ENCODE data around the gene GNAL. TPM values are rescaled to one million over a fixed set of nuclear protein-coding genes. Genes with fewer than 3 reads are reported as not detected.
A peak's percentile ranks its signal among the peaks of the same experiment; 100 is the strongest.

The GNAL gene
- total RNA-seq, 1 experiment from 2014 or later: 28.4 TPM

- Histone ChIP-seq H3K4me3 (ENCODE audit: low read depth, low read length) (no peak overlapping the region), H3K36me3 (ENCODE audit: control insufficient read depth, insufficient read depth, low read length) (no peaks in the 10 kb centered on the region), H3K4me1 (peaks cover 59% of the 10 kb centered on the region), H3K27me3 (replicated peaks; ENCODE audit: control insufficient read depth, insufficient read depth, low read length) (no peaks in the 10 kb centered on the region), H3K9me3 (no peaks in the 10 kb centered on the region; the same call in 1 of the 2 replicates)
- Mint-ChIP-seq H3K4me1 (ENCODE audit: low read depth, unreplicated experiment) (peaks cover 40% of the 10 kb centered on the region), H3K27me3 (ENCODE audit: insufficient read depth, unreplicated experiment) (no peaks in the 10 kb centered on the region), H3K9me3 (ENCODE audit: unreplicated experiment) (no peaks in the 10 kb centered on the region), H3K27ac (ENCODE audit: unreplicated experiment) (peak overlapping the region; percentile 98), H3K36me3 (ENCODE audit: insufficient read depth, unreplicated experiment) (peaks cover 8% of the 10 kb centered on the region), H3K4me3 (ENCODE audit: unreplicated experiment) (peak overlapping the region; percentile 65)
- POLR2A ChIA-PET: interaction anchor here (0.8 to 2.6 kb wide), 13 partner anchors 10 to 734 kb away, joined by 3 to 70 read pairs (median 5); partner anchors contain the start of genes CHMP1B and IMPA2
- intact Hi-C loops (cut with micrococcal nuclease; ENCODE audit: unreplicated experiment): loop anchor here (1.0 kb wide), 4 partner anchors 10 to 47 kb away; no protein-coding TSS in a partner anchor
- DNase-seq: peak; percentile 94 to 96
- peak; percentile 26 to 33 for TF ChIP-seq CTCF (IDR thresholded peaks at IDR 0.05; ENCODE audit: insufficient read depth in 1 of 2, low read depth in 1 of 2, low read length in 1 of 2, severe bottlenecking in 1 of 2, unreplicated experiment in 1 of 2)
- BruUV-seq (replicated peaks): no TSS peak
- CTCF ChIA-PET: interaction anchor here (0.5 to 1.9 kb wide), 15 partner anchors 9 to 431 kb away, joined by 3 to 11 read pairs (median 5); no protein-coding TSS in a partner anchor
Observed at GRCh38 chr18:11840493-11840892, 151.4 kb downstream of the GNAL start.

- H3K4me1 Mint-ChIP-seq (ENCODE audit: low read depth, unreplicated experiment): peaks cover 48% of the 10 kb centered on the region
- Histone ChIP-seq H3K4me1 (peaks cover 59% of the 10 kb centered on the region), H3K36me3 (ENCODE audit: control insufficient read depth, insufficient read depth, low read length) (no peaks in the 10 kb centered on the region), H3K27me3 (replicated peaks; ENCODE audit: control insufficient read depth, insufficient read depth, low read length) (no peaks in the 10 kb centered on the region), H3K9me3 (no peaks in the 10 kb centered on the region; the same call in 1 of the 2 replicates), H3K4me3 (ENCODE audit: low read depth, low read length) (no peak overlapping the region)
- intact Hi-C loops (cut with micrococcal nuclease; ENCODE audit: unreplicated experiment): no loop called here
- no peak overlapping the region for H3K4me3 Mint-ChIP-seq (ENCODE audit: unreplicated experiment)
- peak overlapping the region; percentile 39 for H3K27ac Mint-ChIP-seq (ENCODE audit: unreplicated experiment)
- no peaks in the 10 kb centered on the region for H3K9me3 Mint-ChIP-seq (ENCODE audit: unreplicated experiment)
- no peaks in the 10 kb centered on the region for H3K27me3 Mint-ChIP-seq (ENCODE audit: insufficient read depth, unreplicated experiment)
- peaks cover 8% of the 10 kb centered on the region for H3K36me3 Mint-ChIP-seq (ENCODE audit: insufficient read depth, unreplicated experiment)
- ChIA-PET POLR2A (interaction anchor here (0.6 kb wide), 1 partner anchor 55 kb away, joined by 5 read pairs; no protein-coding TSS in a partner anchor), CTCF (interaction anchor here (0.6 kb wide), 1 partner anchor 26 kb away, joined by 3 read pairs; no protein-coding TSS in a partner anchor)
- TF ChIP-seq CTCF (IDR thresholded peaks at IDR 0.05; ENCODE audit: insufficient read depth in 1 of 2, low read depth in 1 of 2, low read length in 1 of 2, severe bottlenecking in 1 of 2, unreplicated experiment in 1 of 2): no peak
- BruUV-seq (replicated peaks): no TSS peak
- no peak for DNase-seq
Observed at GRCh38 chr18:11842562-11842961, 153.5 kb downstream of the GNAL start.

GRCh38 chr18:11844436-11844835 lies 155.4 kb downstream of the GNAL start:
- intact Hi-C loops (cut with micrococcal nuclease; ENCODE audit: unreplicated experiment): no loop called here
- DNase-seq: no peak
- H3K27me3 Mint-ChIP-seq (ENCODE audit: insufficient read depth, unreplicated experiment): no peaks in the 10 kb centered on the region
- H3K4me1 Mint-ChIP-seq (ENCODE audit: low read depth, unreplicated experiment): peaks cover 44% of the 10 kb centered on the region
- CTCF ChIA-PET: no interaction called here
- peaks cover 8% of the 10 kb centered on the region for H3K36me3 Mint-ChIP-seq (ENCODE audit: insufficient read depth, unreplicated experiment)
- H3K4me3 Mint-ChIP-seq (ENCODE audit: unreplicated experiment): no peak overlapping the region
- H3K27ac Mint-ChIP-seq (ENCODE audit: unreplicated experiment): no peak overlapping the region
- no peak for TF ChIP-seq CTCF (IDR thresholded peaks at IDR 0.05; ENCODE audit: insufficient read depth in 1 of 2, low read depth in 1 of 2, low read length in 1 of 2, severe bottlenecking in 1 of 2, unreplicated experiment in 1 of 2)
- H3K9me3 ChIP-seq: no peaks in the 10 kb centered on the region
- H3K27me3 ChIP-seq (replicated peaks; ENCODE audit: control insufficient read depth, insufficient read depth, low read length): no peaks in the 10 kb centered on the region
- no peaks in the 10 kb centered on the region for H3K36me3 ChIP-seq (ENCODE audit: control insufficient read depth, insufficient read depth, low read length)
- POLR2A ChIA-PET: no interaction called here
- H3K4me1 ChIP-seq: peaks cover 53% of the 10 kb centered on the region
- no peak overlapping the region for H3K4me3 ChIP-seq (ENCODE audit: low read depth, low read length)
- BruUV-seq (replicated peaks): no TSS peak
- H3K9me3 Mint-ChIP-seq (ENCODE audit: unreplicated experiment): no peaks in the 10 kb centered on the region

All from Caco-2 (cell line).